ENCODE data around the gene SLC25A20. TPM values are rescaled to one million over a fixed set of nuclear protein-coding genes. Genes with fewer than 3 reads are reported as not detected.
"Not testable (repeated sequence)": the region's sequence is repeated elsewhere in the genome, so short reads cannot be mapped to it uniquely, and the experiment has no call there.

Gene SLC25A20
- total RNA-seq, 2 donors from 2014 or later, result 58.8 to 67.7 TPM

- Histone ChIP-seq H3K4me3 (peak overlapping the region; percentile 61 to 77), H3K9me3 (no peaks in the 10 kb centered on the region), H3K27me3 (no peaks in the 10 kb centered on the region), H3K4me1 (peaks cover 0 to 29% of the 10 kb centered on the region in 2 donors), H3K36me3 (no peaks in the 10 kb centered on the region), H3K27ac (peak overlapping the region; percentile 93 to 95)
- no peak for TF ChIP-seq CTCF (IDR thresholded peaks at IDR 0.05)
- DNase-seq (ENCODE audit: low spot score), result peak; percentile 86
These were observed 51.6 kb downstream of the SLC25A20 start for GRCh38 chr3:48847053-48847503.

GRCh38 chr3:48845170-48845569 lies 53.5 kb downstream of the SLC25A20 start:
- DNase-seq (ENCODE audit: low spot score), result no peak
- H3K9me3 ChIP-seq, result no peaks in the 10 kb centered on the region
- H3K4me3 ChIP-seq, result no peak overlapping the region
- no peak overlapping the region for H3K27ac ChIP-seq
- no peaks in the 10 kb centered on the region for H3K27me3 ChIP-seq
- H3K4me1 ChIP-seq, result peaks cover 0 to 29% of the 10 kb centered on the region in 2 donors
- TF ChIP-seq CTCF (IDR thresholded peaks at IDR 0.05), result no peak
- no peaks in the 10 kb centered on the region for H3K36me3 ChIP-seq

- no peak for DNase-seq (ENCODE audit: low spot score)
- no peaks in the 10 kb centered on the region for H3K4me1 ChIP-seq
- no peaks in the 10 kb centered on the region for H3K9me3 ChIP-seq
- TF ChIP-seq CTCF (IDR thresholded peaks at IDR 0.05), result no peak
- H3K4me3 ChIP-seq, result no peak overlapping the region
- no peak overlapping the region for H3K27ac ChIP-seq
- H3K27me3 ChIP-seq, result no peaks in the 10 kb centered on the region
- H3K36me3 ChIP-seq, result no peaks in the 10 kb centered on the region
These were observed 61.5 kb downstream of the SLC25A20 start for GRCh38 chr3:48837163-48837562.

GRCh38 chr3:48835650-48836366 lies 62.9 kb downstream of the SLC25A20 start:
- no peaks in the 10 kb centered on the region for H3K9me3 ChIP-seq
- no peaks in the 10 kb centered on the region for H3K27me3 ChIP-seq
- no peak for DNase-seq (ENCODE audit: low spot score)
- peaks cover 0 to 7% of the 10 kb centered on the region in 2 donors for H3K4me1 ChIP-seq
- H3K27ac ChIP-seq, result no peak overlapping the region
- no peak overlapping the region for H3K4me3 ChIP-seq
- no peaks in the 10 kb centered on the region for H3K36me3 ChIP-seq
- TF ChIP-seq CTCF (IDR thresholded peaks at IDR 0.05), result no peak

GRCh38 chr3:48832684-48833083 lies 66.0 kb downstream of the SLC25A20 start:
- DNase-seq (ENCODE audit: low spot score), result no peak
- TF ChIP-seq CTCF (IDR thresholded peaks at IDR 0.05), result no peak
- H3K27ac ChIP-seq, result no peak overlapping the region
- no peak overlapping the region for H3K4me3 ChIP-seq
- H3K36me3 ChIP-seq, result no peaks in the 10 kb centered on the region
- H3K9me3 ChIP-seq, result no peaks in the 10 kb centered on the region
- no peaks in the 10 kb centered on the region for H3K27me3 ChIP-seq
- H3K4me1 ChIP-seq, result peaks cover 0 to 7% of the 10 kb centered on the region in 2 donors

GRCh38 chr3:48830715-48831114 lies 68.0 kb downstream of the SLC25A20 start:
- H3K36me3 ChIP-seq, result no peaks in the 10 kb centered on the region
- H3K4me1 ChIP-seq, result peaks cover 0 to 13% of the 10 kb centered on the region in 2 donors
- no peaks in the 10 kb centered on the region for H3K9me3 ChIP-seq
- H3K27me3 ChIP-seq, result no peaks in the 10 kb centered on the region
- TF ChIP-seq CTCF (IDR thresholded peaks at IDR 0.05), result no peak
- no peak for DNase-seq (ENCODE audit: low spot score)
- no peak overlapping the region for H3K27ac ChIP-seq
- H3K4me3 ChIP-seq, result no peak overlapping the region

GRCh38 chr3:48829525-48829924 lies 69.2 kb downstream of the SLC25A20 start:
- not testable (repeated sequence) for H3K4me3 ChIP-seq; H3K27me3 ChIP-seq; DNase-seq (ENCODE audit: low spot score); H3K27ac ChIP-seq; H3K9me3 ChIP-seq; H3K36me3 ChIP-seq
- H3K4me1 ChIP-seq, result peaks cover 0 to 13% of the 10 kb centered on the region in 2 donors

- not testable (repeated sequence) for H3K27ac ChIP-seq; H3K4me3 ChIP-seq; H3K36me3 ChIP-seq; H3K27me3 ChIP-seq; H3K9me3 ChIP-seq; DNase-seq (ENCODE audit: low spot score)
- peaks cover 0 to 13% of the 10 kb centered on the region in 2 donors for H3K4me1 ChIP-seq
These were observed 70.8 kb downstream of the SLC25A20 start for GRCh38 chr3:48827874-48828273.

All from right atrium auricular region (tissue), 2 donors.